A204.1 (cell line): ENCODE data around the gene OSBPL2.

Source experiments
- FAIRE-seq: peaks from 2 replicates; lab custom pipeline; 2012; peaks lifted over from hg19 to GRCh38; lab: Jason Lieb, UNC

Gene OSBPL2

DNA sequence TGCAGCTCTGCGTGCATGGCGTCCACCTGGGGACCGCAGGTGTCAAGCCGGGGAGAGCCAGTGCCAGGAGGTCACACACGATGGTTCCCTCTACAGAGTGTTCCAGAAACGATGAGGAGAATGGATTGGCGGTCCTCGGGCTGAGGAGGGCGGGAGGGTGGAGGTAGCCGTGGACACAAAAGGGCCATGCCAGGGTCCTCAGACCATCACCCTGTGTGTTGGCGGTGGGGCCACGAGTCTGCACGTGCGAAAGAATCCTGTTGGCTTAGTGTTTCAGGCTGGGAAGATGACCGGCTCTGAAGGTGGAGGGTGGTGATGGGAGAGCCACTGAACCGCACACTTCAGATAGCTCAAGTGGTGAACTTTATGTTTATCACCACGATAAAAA, 31.9 kb upstream of the OSBPL2 start:
- no peak for FAIRE-seq

DNA sequence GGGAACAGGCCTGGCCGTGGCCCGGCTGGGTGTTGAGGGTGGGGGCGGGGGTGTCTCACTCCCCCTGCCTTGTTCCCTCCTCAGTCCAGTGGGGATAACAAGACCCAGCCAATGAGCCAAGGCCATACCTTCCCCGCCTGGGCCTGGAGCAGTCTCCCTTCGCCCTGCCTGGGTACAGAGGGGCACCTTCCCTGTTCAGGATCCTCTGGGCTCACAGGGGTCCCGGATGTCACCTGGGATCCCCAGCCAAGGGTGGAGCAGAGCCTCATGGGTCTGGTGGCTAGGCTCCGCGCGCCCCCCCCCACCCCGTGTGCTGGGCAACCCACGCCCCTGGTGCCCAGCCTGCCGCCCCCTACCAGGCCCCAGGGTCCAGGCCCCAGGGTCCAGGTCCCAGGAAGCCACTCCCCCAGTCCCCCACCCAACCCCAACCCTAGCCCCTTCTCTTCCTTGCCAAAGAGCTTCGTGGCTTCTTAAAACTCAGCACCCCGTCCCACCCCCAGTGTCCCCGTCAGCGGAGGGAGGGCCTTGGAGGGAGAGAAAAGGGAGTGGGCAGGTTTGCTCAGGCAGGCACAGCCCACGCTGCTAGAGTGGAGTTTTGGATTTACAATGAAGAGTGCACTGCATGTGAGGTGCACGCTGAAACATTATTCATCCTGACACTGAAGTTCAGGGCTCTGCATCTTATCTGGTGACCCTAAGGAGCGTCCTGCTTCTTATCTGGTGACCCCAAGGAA, 30.1 kb upstream of the OSBPL2 start:
- no peak for FAIRE-seq

DNA sequence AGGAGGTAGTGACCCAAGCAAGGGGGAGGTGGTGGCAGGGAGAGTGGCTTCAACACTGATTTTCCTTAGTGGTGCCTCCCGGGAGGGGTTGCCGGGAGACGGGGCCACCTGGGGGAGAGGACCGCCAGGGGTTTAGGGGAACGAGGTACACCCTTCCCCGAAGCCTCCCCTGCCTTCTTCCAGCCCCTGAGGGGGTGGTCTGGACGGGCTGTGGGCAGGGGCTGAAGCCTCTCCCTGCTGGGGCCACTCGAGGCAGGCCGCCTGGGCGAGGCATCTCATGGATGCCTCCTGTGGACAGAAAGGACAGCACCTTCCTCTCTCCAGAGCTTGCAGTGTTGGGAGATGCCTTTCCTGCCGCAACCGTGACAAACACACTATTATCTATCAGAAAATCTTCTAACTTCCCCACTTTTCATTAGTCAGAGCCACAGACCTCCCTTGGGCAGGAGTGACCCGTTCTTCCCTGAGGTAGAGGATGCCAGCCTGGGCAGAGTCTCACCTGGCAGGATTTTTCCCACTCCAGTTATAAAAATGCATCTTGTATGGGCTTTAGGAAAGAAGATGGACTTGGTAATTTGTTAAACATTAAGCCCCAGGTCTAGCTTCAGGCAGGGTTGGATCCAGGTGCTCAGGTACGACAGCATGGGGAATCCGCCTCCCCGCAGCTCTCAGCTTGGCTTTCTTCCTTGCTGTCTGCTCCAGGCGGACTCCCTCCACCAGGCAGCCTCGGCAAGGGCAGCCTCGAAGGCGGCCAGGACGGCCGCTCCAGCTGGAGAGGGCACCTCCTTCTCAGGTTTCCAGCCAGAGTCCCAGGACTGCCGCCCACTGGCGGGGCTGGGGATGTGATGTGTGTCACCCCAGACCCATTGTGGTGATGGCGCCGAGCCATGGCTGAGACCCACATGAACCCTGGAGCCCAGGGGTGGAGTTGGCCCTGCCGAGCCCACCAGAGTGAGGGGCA, 29.2 kb upstream of the OSBPL2 start:
- FAIRE-seq: no peak

DNA sequence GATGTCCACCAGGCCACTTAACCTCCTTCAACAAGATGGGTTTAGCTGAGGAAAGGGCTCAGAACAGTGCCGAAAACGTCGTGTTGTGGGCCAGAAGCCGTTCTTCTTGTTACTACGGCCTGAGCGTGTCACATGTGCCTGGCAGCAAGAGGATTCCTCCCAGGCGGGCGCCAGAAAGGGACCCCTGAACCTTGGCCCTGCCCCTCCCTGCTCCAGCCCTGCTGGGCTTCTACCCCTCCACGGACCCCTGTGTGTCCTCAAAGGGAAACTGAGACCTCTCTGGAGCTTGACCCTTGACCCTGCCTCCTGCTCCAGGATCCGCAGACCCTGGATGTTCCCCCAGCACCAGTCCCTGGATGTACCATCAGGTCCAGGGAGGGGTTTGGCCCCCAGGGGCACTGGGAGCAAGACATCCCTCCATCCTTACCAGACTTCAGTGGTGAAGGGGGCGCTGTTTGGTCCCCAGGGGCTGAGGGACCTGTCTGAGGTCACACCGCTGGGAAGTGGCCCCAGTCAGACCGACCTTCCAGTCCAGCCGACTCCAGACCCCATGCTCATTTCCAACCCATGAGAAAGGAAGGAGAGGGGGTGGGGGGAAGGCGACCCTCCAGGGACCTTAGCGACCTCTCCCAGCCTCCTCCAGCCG, 28.3 kb upstream of the OSBPL2 start:
- no peak for FAIRE-seq

DNA sequence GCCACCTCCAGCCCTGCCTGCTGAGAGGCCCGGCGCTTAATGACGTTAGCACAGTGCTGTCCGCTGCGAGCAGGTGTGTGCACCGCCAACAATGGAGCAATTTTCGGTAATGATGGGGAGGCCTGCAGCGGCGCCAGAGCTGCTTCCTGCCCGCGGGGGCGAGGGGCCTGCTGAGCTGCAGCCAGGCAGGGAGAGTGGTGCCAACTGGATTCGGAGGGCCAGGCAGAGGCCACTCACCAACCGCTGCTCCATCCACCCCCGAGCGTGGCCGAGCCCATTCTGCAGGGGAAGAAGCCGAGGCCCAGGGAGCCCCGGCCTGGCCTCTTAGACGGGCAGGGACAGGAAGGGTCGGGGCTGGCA, 27.8 kb upstream of the OSBPL2 start:
- FAIRE-seq: no peak

DNA sequence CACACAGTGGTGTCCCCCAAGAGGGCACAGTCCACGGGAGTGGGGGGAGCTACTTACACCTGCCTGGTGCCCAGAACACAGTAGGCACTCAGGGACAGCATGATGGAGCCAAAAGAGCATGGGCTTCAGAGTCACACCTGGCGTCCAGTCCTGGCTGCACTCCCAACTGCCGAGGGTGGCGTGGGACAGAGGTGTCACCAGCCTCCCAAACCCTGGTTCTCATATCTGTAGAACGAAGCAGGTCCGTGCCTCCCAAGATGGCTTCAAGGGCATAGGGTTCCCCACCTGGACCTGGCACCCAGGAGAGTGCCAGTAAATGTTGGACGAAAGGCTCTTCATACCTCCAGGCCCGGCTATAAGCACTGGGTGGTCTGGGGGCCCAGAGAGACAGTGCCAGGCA, 27.1 kb upstream of the OSBPL2 start:
- FAIRE-seq: no peak

DNA sequence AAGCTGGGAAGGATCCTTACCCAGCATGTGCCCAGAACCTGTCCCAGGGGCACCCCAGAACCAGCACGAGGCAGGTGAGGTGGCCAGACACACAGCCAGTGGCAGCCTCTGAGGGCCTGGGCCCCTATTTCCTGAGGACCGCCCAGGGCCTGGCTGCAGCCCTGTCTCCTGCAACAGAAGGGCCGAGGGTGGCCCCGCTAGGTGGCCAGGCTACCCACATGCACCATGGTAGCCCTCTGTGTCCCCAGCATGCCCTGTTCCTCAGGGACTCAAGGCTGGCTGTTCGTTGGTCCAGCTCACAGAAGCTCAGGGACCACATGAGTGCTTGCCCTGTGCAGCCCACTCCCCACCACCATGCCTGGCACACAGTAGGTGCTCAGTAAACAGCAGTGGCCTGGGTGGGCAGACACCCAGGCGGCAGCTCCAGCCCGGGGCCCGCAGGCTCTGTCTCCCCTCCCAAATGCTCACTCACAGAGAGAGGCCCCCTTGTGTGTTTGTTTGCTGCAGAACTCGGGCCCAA, 26.5 kb upstream of the OSBPL2 start:
- FAIRE-seq: no peak

DNA sequence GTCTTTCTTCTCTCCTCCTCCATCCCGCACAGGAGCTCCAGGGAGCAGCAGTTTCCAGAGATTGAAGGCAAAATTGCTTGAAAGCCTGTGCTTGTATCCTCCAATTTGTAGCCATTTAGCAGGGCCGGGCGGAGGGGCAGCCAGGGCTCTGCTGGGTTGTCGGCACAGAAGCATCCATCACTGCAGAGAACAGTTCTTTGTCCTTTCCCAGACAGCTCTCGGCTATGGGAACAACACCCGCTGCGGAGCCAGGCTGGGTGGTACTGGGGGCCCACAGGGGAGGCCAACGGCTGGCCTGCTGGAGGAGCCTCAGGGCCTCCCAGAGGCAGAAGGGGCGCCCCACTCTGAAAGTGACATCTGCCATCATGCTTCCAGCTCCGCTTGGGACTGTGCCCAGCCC, 26.0 kb upstream of the OSBPL2 start:
- FAIRE-seq: no peak

DNA sequence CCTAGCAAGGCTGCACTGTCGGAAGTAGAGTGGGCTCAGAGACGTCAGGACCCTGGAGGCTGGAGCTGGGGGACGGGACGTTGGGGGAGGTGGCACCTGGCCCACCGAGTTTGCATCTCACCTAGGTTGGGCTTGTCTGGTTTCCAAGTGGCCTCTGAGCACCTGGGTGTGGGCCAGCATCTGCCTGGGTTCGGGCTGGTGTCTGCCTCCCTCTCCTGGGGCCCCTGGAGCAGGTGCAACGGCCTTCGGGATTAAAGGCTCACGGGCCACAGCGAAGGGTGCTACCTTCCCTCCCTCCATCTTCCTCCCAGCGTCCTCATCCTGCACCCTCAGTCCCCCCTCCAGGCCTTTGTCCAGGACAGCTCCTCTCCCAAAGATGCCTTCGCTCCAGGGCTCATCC, 24.3 kb upstream of the OSBPL2 start:
- no peak for FAIRE-seq

DNA sequence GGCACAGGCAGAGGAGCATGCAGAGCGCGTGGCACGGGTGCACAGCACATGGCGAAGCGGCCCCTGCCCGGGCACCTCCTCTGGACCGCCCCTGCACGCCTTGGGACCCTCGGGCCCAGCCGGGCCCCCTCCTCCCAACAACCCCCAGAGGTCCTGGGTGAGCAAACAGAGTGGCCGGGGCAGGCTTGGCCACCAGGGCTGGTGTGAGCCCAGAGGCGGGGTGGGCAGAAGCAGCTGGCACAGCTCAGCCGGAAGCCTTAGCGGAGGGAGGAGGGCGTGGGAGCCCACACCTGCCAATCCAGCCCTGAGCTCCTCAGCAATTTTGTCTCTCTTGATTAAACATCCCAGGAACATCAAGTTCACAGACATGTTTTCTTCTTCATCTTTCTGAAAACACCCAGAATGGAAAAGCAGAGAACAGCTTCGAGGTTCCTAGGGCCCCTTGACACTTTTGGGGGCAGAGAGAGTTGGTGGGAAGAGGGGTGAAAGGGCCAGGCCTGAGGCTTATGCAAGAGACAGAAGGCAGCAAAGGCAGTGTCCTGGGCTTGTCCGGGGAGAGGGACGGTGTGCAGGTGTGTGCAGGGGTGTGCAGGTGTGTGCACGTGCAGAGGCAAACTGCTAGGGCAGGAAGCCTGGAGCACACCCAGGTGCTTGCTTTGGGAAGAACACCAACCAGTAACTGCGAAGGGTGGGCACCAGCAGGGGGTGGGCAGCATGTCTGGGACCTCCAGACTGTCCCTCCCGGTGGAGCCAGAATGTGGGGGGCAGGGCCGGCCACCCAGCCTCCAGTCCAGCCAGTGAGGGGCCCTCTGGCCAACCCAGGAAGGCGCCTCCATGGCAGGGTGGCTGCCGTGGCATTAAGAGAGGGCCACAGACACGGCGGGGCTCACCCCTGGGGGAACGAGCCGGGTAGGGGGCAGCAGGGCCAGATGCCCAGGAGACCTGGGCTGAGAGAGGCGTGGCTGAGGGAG, 23.0 kb upstream of the OSBPL2 start:
- FAIRE-seq: no peak

DNA sequence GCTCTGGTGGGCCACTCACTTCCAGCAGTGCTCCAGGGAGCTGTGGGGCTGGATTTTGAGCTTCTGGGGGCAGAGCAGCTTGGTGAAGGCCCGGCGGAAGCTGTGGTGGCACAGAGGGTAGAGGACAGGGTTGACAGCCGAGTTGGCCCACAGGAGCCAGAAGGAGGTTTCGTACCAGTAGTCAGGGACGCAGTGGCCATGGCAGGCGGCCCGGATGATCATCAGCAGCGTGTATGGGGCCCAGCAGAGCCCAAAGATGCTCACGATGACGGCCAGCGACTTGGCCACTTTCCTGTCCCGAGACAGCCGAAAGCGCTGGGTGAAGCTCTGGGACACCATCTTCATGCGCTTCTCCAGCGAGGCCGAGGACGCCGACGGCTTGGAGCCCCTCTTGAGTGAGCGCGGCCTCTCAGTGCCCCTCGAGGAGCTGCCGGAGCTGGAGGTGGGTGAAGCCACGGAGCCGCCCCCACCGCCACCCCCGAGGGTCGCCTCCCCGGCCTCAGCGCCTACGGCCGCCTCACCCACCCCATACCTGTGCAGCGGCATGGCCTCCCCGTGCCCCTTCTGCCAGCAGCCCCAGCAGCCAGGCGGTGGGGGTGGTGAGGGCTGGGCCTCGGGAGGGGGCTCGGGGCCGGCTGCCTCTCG, 22.2 kb upstream of the OSBPL2 start:
- no peak for FAIRE-seq

DNA sequence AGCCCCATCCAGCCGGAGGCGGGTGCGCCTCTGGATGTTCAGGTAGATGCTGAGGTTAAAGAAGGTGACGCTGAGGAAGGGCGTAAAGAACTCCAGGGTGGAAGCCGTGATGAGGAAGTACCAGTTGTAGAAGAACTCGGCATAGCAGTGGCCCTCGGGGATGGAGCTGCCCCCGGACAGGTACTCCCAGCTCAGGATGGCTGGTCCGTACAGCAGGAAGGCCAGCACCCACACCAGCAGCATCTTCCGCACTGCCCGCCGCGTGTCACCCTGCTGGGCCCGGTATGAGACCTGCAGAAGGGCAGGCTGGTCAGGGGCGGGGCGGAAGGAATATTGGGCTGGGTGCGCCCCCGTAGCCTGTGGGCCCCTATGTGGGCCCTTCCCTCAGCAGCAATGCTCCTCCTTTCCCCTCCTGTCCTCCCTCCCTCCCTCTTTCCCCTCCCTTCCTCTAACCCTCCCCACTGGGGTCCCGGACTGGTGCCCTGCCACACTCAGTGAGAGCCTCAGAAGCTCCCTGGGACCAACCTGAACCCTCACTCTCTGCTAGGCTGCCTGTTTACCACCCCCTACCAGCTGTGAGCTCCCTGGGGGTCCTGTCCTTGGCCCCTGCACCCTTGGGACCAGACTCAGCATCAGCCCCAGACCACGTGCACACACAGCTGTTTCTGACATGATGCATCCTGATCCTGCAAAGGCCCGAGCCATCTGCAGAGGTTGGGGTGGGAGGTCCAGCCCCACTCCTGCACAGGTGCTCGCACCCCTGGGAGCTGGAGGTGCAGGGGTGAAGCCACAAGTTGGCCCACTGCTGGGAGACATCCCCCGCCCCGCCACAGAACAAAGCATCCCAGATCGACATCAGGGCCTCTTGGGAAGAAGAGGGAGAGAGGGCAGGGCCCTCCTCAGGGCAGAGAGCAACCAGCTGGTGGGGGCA, 21.4 kb upstream of the OSBPL2 start:
- no peak for FAIRE-seq

DNA sequence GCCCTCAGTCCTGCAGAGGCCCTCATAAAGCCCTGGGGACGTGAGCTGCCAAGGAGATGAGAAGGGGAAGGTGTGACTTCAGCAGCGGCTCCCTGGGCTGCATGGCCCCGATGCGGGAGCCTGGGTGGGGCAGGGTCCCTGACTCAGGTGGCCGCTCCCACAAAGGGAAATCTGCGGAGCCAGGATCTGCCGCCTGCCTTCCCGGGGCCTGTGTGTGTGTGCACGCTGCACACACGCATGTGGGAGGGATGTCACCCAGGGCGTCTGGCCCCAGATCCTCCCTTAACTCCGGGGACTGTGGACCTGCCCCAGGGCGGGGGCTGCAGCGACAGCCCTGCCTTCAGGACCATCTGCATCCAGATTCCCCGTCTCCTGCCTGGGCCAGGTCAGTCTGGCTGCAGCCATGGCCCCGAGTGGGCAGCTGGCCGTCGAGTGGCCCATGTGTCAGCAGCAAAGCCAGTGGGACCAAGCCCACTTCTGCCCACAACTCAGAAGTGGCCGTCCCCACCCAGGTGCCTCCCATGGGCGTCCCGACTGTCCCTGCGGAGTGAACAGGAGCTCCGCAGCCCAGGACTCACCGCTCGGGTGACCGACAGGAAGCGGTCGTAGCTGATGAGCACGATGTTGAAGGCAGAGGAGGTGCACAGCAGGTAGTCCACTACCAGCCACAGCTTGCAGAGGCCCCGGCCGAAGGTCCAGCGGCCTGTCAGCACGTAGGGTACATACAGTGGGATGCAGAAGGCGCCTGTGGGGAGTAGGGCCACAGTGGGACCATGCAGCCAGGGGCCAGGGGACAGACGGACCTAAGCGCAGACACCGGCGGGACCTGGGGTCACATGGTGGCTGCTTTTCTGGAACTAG, 20.2 kb upstream of the OSBPL2 start:
- no peak for FAIRE-seq

DNA sequence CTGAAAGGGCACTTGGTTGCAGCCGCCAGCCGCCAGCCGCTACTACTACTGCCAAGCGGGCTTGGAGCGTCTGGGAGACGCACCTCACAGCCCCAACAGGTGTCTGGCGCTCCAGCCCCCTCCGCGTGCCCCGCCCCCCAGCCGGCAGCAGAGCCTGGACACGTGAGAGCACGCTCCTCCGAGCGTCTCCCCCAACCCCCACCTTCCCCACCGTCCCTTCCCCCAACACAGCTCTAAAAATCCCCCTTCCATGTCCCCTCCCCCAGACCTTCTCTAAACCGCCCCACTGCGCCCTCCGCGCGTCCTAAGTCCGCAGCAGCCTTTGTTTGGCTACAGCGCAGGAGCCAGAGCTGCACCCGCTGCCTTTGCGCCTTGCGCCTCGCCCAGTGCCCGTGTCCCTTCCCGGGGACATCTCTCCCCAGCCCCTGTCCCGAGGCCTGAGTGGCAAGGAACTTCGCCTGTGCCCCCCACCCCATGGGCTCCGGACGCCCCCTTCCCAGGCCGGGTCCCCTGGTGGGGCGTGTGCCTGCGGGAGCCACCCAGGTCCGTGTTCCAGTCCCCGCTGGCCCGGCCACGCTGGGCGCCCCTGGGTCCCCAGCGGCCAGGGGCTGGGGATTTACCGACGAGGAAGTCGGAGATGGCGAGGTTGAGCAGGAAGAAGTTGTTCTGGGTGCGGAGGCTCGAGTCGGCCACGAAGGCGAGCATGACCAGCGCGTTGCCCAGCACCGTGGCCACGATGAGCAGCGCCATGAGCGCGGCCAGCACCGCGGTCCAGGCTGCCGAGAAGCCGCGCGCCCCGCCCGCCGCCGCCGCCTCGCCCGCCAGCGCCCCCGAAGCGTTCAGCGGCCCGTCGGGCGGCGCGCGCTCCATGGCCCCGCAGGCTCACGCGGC, 19.0 kb upstream of the OSBPL2 start:
- FAIRE-seq: no peak

DNA sequence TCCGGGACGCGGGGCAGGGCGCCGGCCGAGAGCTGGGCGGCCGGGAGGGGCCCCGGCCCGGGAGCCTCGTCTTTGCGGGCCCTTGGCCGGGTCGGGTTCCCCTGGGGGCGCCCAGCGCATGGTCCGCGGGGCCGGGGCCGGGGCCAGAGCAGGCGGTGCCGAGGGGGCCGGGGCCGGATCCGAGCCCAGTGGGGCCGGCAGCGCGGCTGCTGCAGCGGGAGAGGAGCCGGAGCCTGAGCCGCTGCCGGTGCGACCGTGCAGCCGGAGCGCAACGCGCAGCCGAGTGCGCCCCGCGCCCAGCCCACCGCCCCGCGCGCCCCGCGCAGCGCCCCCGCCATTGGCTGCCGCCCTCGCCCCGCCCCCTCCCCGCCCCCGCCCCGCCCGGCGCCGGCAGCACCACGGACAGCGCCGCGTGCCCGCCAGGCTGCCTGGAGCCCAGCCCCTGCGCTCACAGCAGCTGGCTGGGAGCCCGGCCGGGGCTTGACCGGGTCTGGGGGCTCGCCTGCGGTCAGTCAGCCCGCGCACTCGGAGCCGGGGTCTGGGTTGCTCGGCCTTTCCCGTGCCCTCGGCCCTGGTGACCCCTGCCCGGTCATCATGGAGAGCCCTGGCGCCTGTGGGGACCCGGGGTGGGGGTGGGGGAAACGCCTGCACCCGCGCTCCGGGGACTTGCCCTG, 18.2 kb upstream of the OSBPL2 start, which contains the start of gene HRH3:
Gene HRH3 (minus strand): TSS at position 287 of the 674 bp plus-strand sequence. CDS start 308 bp downstream, outside the sequence.
- no peak for FAIRE-seq

DNA sequence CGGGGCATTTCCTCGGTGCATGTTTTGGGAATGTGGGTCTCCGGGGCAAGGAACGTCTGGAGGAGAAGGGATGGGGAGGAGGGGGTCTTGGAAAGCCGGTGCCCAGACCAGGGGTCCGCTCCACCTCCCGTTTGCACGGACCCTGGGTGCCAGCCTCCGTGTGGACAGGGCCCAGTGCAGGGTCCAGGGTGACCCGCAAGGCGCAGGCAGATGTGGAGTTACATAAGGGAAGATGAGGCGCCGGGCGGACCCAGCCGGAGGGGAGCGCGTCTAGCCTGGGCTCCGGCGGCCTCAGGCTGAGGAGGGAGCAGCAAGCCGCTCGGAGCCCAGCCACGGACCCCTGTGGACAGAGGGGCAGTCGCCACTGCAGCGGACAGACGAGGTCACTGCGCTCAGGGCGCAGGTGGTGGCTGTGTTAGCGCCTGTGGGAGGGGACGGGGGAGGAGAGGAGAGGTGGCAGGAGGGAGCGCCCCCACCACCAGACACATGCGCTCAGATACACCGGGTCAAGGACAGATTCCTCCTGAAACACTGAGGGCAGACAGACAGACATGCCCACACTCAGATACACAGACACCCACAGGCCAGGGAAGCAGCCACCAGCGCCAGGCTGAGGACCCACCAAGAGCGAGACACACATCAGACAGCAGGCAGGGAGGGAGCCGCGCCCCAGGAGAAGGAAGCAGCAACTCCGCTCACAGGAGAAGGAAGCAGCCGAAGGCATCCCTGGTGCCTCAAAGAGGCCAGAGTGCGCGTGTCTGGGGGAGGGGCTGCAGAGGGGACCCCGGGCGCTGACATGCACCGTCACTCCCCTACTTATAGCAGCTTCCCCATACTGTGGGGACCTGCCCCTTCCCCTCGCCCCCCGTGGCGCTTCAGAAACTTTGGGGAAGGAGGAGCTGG, 17.4 kb upstream of the OSBPL2 start:
- FAIRE-seq: no peak
